ENCODE results near the gene PLPP4. TPM values are rescaled to one million over a fixed set of nuclear protein-coding genes. Genes with fewer than 3 reads are reported as not detected.

The PLPP4 gene
- polyA plus RNA-seq, 3 donors = not detected

DNA sequence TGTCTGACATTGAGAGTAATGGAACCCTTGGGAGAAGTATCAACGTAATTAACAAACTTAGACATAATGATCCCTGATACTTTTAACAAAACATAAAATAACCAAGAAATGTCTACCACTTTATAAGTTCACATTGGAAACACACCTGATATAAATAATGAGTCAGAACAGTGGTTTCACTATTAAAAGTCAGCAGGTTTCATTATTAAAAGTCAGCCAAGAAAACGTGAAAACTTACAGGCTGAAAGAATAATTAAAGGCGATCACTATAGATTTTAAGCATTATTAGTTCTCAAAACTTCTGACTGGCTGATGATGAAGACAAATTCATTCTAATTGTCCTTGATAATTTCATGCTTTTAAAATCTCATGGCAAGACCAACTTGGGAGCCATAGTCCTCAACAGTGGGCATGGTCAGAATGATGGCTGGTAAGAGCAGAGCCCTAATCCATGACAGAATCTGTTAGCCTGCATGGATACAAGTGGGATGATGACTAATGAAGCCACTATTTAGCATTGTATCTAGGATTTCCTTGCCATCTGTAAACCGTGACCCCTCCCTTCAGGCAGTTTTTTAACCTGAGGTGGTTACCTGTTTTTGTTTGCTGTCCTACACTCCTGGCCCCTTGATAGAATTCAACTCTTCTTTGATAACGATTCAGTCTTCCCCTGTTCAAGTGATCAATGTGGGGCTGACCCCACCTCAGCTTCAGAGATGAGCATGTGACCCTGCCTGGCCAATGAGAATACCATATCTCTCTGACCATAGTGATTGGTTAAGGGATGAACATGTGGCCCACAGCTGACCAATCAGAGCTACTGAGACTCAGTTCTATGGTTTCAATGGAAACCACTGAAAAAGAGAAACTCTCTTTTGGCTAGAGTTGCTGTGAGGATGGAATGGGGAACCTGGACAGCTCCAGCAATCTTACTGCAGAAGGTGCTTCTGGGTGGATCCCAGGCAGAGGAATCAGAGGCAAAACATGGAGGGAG is 151.0 kb downstream of the PLPP4 start:
- H3K9me3 Mint-ChIP-seq = peaks cover 2 to 17% (median 7%) of the 10 kb centered on the region in 7 donors
- WGBS (ENCODE audit: insufficient coverage) = 100% methylated on average over 1 of the region's 5 CpGs
- Histone ChIP-seq H4K20me1 (ENCODE audit: insufficient read depth, low read length) (no peaks in the 10 kb centered on the region), H3K27ac (ENCODE audit: low read depth in 1 of 2, low read length in 2 of 2) (no peak overlapping the region), H2AFZ (ENCODE audit: insufficient read depth, low read depth, low read length, poor library complexity, severe bottlenecking) (no peak overlapping the region), H3K9ac (ENCODE audit: insufficient read depth, low read length, poor library complexity, severe bottlenecking) (no peak overlapping the region), H3K9me3 (replicated peaks in 1 of 2; ENCODE audit: control insufficient read depth in 1 of 2, insufficient read depth in 1 of 2, low read length in 2 of 2) (peaks cover 0 to 4% of the 10 kb centered on the region in 2 donors), H3K4me1 (ENCODE audit: control insufficient read depth in 1 of 2, insufficient read depth in 2 of 2, low read length in 2 of 2) (no peaks in the 10 kb centered on the region), H3K79me2 (ENCODE audit: insufficient read depth, low read length) (no peaks in the 10 kb centered on the region), H3K4me2 (replicated peaks; ENCODE audit: extremely low read depth, low read length, poor library complexity, severe bottlenecking) (no peak overlapping the region), H3K36me3 (replicated peaks in 1 of 2; ENCODE audit: control insufficient read depth in 1 of 2, insufficient read depth in 2 of 2, low read length in 2 of 2) (no peaks in the 10 kb centered on the region), H3K4me3 (replicated peaks in 1 of 3; ENCODE audit: low read depth in 2 of 3, low read length in 3 of 3) (no peak overlapping the region), H3K27me3 (ENCODE audit: control insufficient read depth in 2 of 2, insufficient read depth in 2 of 2, low read length in 2 of 2) (no peaks in the 10 kb centered on the region)
- no peaks in the 10 kb centered on the region for H3K4me1 Mint-ChIP-seq
- no peak for TF ChIP-seq CTCF (IDR thresholded peaks at IDR 0.05)
- H3K4me3 Mint-ChIP-seq = no peak overlapping the region
- peaks cover 0 to 2% (median 0%) of the 10 kb centered on the region in 3 donors for H3K27me3 Mint-ChIP-seq (ENCODE audit: low read depth in 3 of 3)
- intact Hi-C loops (cut with micrococcal nuclease) = no loop called here
- H3K36me3 Mint-ChIP-seq = no peaks in the 10 kb centered on the region
- no peak for DNase-seq
- H3K27ac Mint-ChIP-seq = no peak overlapping the region

- H3K27ac ChIP-seq (ENCODE audit: low read depth in 1 of 2, low read length in 2 of 2) = no peak overlapping the region
- peaks cover 0 to 14% (median 2%) of the 10 kb centered on the region in 7 donors for H3K9me3 Mint-ChIP-seq
- no peak overlapping the region for H3K4me2 ChIP-seq (replicated peaks; ENCODE audit: extremely low read depth, low read length, poor library complexity, severe bottlenecking)
- WGBS (ENCODE audit: insufficient coverage) = 58% methylated on average over 2 of the region's 5 CpGs
- intact Hi-C loops (cut with micrococcal nuclease) = no loop called here
- no peak overlapping the region for H3K4me3 ChIP-seq (replicated peaks in 1 of 3; ENCODE audit: low read depth in 2 of 3, low read length in 3 of 3)
- no peak overlapping the region for H3K9ac ChIP-seq (ENCODE audit: insufficient read depth, low read length, poor library complexity, severe bottlenecking)
- H3K4me1 ChIP-seq (ENCODE audit: control insufficient read depth in 1 of 2, insufficient read depth in 2 of 2, low read length in 2 of 2) = no peaks in the 10 kb centered on the region
- no peak for DNase-seq
- no peaks in the 10 kb centered on the region for H3K4me1 Mint-ChIP-seq
- H3K27me3 ChIP-seq (ENCODE audit: control insufficient read depth in 2 of 2, insufficient read depth in 2 of 2, low read length in 2 of 2) = no peaks in the 10 kb centered on the region
- no peak overlapping the region for H3K27ac Mint-ChIP-seq
- no peaks in the 10 kb centered on the region for H3K9me3 ChIP-seq (replicated peaks in 1 of 2; ENCODE audit: control insufficient read depth in 1 of 2, insufficient read depth in 1 of 2, low read length in 2 of 2)
- no peaks in the 10 kb centered on the region for H4K20me1 ChIP-seq (ENCODE audit: insufficient read depth, low read length)
- no peaks in the 10 kb centered on the region for H3K36me3 Mint-ChIP-seq
- H3K4me3 Mint-ChIP-seq = no peak overlapping the region
- no peaks in the 10 kb centered on the region for H3K36me3 ChIP-seq (replicated peaks in 1 of 2; ENCODE audit: control insufficient read depth in 1 of 2, insufficient read depth in 2 of 2, low read length in 2 of 2)
- H3K27me3 Mint-ChIP-seq (ENCODE audit: low read depth in 3 of 3) = no peaks in the 10 kb centered on the region
- TF ChIP-seq CTCF (IDR thresholded peaks at IDR 0.05) = no peak
- no peaks in the 10 kb centered on the region for H3K79me2 ChIP-seq (ENCODE audit: insufficient read depth, low read length)
- no peak overlapping the region for H2AFZ ChIP-seq (ENCODE audit: insufficient read depth, low read depth, low read length, poor library complexity, severe bottlenecking)
Observed at GRCh38 chr10:120609006-120609405, 152.0 kb downstream of the PLPP4 start.

Data from CD14-positive monocyte (primary cell).